ENCODE results near the gene MRAP.

DNA sequence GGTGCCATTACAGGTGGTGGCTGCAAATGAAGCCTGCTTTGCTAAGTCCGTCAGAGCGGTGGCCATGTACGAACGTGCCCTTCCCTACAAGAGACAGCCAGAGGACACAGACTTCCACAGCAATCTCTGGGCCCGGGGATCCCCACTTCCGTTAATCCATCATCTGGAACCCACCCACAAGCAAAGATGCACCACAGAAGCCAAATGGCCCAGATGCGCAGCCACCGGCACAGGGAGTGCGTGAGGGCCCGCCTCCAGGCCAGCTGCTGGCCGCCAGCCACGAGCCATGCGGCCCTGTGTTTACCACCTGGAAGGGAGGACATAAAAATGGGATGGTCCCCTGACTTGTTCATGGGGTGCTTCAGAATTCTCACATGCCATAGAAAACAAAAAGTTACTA lies 22.1 kb downstream of the MRAP start:
- TF ChIP-seq, protein P1, sequence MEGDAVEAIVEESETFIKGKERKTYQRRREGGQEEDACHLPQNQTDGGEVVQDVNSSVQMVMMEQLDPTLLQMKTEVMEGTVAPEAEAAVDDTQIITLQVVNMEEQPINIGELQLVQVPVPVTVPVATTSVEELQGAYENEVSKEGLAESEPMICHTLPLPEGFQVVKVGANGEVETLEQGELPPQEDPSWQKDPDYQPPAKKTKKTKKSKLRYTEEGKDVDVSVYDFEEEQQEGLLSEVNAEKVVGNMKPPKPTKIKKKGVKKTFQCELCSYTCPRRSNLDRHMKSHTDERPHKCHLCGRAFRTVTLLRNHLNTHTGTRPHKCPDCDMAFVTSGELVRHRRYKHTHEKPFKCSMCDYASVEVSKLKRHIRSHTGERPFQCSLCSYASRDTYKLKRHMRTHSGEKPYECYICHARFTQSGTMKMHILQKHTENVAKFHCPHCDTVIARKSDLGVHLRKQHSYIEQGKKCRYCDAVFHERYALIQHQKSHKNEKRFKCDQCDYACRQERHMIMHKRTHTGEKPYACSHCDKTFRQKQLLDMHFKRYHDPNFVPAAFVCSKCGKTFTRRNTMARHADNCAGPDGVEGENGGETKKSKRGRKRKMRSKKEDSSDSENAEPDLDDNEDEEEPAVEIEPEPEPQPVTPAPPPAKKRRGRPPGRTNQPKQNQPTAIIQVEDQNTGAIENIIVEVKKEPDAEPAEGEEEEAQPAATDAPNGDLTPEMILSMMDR (IDR thresholded peaks at IDR 0.05; ENCODE audit: insufficient read depth, low read length): no peak
- TF ChIP-seq POLR2AphosphoS5 (IDR thresholded peaks at IDR 0.05; ENCODE audit: low read depth) (no peak), GABPA (IDR thresholded peaks at IDR 0.05; ENCODE audit: low read depth) (no peak), SPI1 (IDR thresholded peaks at IDR 0.05; ENCODE audit: borderline replicate concordance, low read depth) (no peak)
- TF ChIP-seq, protein P2, sequence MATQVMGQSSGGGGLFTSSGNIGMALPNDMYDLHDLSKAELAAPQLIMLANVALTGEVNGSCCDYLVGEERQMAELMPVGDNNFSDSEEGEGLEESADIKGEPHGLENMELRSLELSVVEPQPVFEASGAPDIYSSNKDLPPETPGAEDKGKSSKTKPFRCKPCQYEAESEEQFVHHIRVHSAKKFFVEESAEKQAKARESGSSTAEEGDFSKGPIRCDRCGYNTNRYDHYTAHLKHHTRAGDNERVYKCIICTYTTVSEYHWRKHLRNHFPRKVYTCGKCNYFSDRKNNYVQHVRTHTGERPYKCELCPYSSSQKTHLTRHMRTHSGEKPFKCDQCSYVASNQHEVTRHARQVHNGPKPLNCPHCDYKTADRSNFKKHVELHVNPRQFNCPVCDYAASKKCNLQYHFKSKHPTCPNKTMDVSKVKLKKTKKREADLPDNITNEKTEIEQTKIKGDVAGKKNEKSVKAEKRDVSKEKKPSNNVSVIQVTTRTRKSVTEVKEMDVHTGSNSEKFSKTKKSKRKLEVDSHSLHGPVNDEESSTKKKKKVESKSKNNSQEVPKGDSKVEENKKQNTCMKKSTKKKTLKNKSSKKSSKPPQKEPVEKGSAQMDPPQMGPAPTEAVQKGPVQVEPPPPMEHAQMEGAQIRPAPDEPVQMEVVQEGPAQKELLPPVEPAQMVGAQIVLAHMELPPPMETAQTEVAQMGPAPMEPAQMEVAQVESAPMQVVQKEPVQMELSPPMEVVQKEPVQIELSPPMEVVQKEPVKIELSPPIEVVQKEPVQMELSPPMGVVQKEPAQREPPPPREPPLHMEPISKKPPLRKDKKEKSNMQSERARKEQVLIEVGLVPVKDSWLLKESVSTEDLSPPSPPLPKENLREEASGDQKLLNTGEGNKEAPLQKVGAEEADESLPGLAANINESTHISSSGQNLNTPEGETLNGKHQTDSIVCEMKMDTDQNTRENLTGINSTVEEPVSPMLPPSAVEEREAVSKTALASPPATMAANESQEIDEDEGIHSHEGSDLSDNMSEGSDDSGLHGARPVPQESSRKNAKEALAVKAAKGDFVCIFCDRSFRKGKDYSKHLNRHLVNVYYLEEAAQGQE (IDR thresholded peaks at IDR 0.05; ENCODE audit: insufficient replicate concordance, low read depth): no peak

Measured in HL-60 (cell line).